ENCODE results near the gene ENTPD8. TPM values are rescaled to one million over a fixed set of nuclear protein-coding genes. Genes with fewer than 3 reads are reported as not detected.

ENTPD8 gene
- total RNA-seq, 1 experiment from 2014 or later: 0.77 TPM

DNA sequence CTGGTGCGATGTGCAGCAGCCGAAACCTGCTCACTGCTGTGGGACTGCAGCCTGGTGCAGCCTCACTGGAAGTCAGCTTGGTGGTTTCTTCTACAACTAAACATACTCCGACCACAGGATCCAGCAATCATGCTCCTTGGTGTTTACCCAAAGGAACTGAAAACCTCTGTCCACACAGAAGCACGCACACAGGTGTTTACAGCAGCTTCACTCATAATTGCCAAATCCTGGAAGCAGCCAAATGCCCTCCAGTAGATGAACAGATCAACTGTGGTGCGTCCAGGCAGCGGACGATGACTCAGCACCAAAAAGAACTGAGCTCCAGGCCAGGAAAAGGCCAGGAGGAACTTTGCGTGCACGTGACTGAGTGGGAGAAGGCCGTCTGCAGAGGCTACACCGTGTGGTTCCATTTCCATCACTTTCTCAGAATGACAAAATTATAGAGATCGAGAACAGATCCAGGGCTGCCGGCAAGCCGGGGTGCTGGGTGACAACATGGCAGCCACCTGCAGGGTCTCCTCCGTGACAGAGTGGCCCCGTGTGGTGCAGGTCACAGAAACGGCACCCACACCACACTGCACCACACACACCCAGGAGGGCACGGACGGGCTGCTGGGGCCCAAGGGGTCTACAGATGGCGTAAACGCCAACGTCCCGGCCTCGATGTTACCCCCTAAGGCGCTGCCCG is 41.1 kb upstream of the ENTPD8 start:
- H3K79me2 ChIP-seq (ENCODE audit: insufficient read depth, low read length): no peaks in the 10 kb centered on the region
- no peak overlapping the region for H2BK120ac ChIP-seq (ENCODE audit: low read depth, low read length, poor library complexity, severe bottlenecking)
- no peaks in the 10 kb centered on the region for H3K36me3 Mint-ChIP-seq (ENCODE audit: insufficient read depth in 1 of 3, low read depth in 3 of 3)
- peaks cover 4% of the 10 kb centered on the region; the same call in 1 of the 2 replicates for H3K27me3 Mint-ChIP-seq (ENCODE audit: low read depth)
- no peak overlapping the region for H4K91ac ChIP-seq (ENCODE audit: insufficient read length, low read depth, low read length)
- H2AK5ac ChIP-seq (ENCODE audit: insufficient read length, low read length): no peak overlapping the region
- no peak for DNase-seq
- no peak overlapping the region for H3K27ac ChIP-seq (ENCODE audit: insufficient read length, low read depth, low read length)
- H3K4me1 Mint-ChIP-seq: peaks cover 4 to 5% of the 10 kb centered on the region in 2 experiments; a peak in 3 of 4 replicates
- TF ChIP-seq, protein P1, sequence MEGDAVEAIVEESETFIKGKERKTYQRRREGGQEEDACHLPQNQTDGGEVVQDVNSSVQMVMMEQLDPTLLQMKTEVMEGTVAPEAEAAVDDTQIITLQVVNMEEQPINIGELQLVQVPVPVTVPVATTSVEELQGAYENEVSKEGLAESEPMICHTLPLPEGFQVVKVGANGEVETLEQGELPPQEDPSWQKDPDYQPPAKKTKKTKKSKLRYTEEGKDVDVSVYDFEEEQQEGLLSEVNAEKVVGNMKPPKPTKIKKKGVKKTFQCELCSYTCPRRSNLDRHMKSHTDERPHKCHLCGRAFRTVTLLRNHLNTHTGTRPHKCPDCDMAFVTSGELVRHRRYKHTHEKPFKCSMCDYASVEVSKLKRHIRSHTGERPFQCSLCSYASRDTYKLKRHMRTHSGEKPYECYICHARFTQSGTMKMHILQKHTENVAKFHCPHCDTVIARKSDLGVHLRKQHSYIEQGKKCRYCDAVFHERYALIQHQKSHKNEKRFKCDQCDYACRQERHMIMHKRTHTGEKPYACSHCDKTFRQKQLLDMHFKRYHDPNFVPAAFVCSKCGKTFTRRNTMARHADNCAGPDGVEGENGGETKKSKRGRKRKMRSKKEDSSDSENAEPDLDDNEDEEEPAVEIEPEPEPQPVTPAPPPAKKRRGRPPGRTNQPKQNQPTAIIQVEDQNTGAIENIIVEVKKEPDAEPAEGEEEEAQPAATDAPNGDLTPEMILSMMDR (conservative IDR thresholded peaks at IDR 0.05): no peak
- peak overlapping the region in 1 of 3 experiments; percentile 74; a peak in 1 of 7 replicates for H3K27ac Mint-ChIP-seq
- H4K5ac ChIP-seq (ENCODE audit: insufficient read length, low read depth, low read length): no peak overlapping the region
- no peak overlapping the region for H3K4ac ChIP-seq (ENCODE audit: low read depth, low read length)
- no peaks in the 10 kb centered on the region for H3K4me1 ChIP-seq (ENCODE audit: insufficient read depth, low read length)
- H3K79me1 ChIP-seq (ENCODE audit: insufficient read depth, low read depth, low read length, poor library complexity, severe bottlenecking): no peaks in the 10 kb centered on the region
- H3K4me2 ChIP-seq (ENCODE audit: insufficient read depth, insufficient read length, low read length): no peak overlapping the region
- H3K9me3 Mint-ChIP-seq: no peaks in the 10 kb centered on the region
- no peaks in the 10 kb centered on the region for H3K9me3 ChIP-seq (ENCODE audit: control insufficient read depth, low read depth, low read length)
- H3K18ac ChIP-seq (ENCODE audit: insufficient read length, low read depth, low read length): no peak overlapping the region
- no peak overlapping the region for H2BK12ac ChIP-seq (ENCODE audit: insufficient read length, low read depth, low read length)
- no peaks in the 10 kb centered on the region for H3K23me2 ChIP-seq (ENCODE audit: insufficient read length, low read depth, low read length, poor library complexity, severe bottlenecking)
- no peaks in the 10 kb centered on the region for H3K27me3 ChIP-seq (ENCODE audit: insufficient read depth, low read length)
- H4K8ac ChIP-seq (replicated peaks; ENCODE audit: insufficient read length, low read depth, low read length): no peak overlapping the region
- no peak overlapping the region for H2BK20ac ChIP-seq (ENCODE audit: low read depth, low read length, poor library complexity, severe bottlenecking)
- H3K4me3 Mint-ChIP-seq: no peak overlapping the region
- no peak overlapping the region for H3K9ac ChIP-seq (ENCODE audit: extremely low read depth, insufficient read length, low read length)
- no peak overlapping the region for H3T11ph ChIP-seq (ENCODE audit: low read length)
- no peak overlapping the region for H3K23ac ChIP-seq (ENCODE audit: insufficient read length, low read depth, low read length)
- no peak overlapping the region for H2AFZ ChIP-seq (ENCODE audit: low read length)
- no peak overlapping the region for H2BK5ac ChIP-seq (ENCODE audit: insufficient read length, low read length)
- H3K56ac ChIP-seq (ENCODE audit: insufficient read length, low read depth, low read length): no peak overlapping the region
- H3K14ac ChIP-seq (ENCODE audit: insufficient read depth, low read length): no peak overlapping the region
- WGBS (ENCODE audit: extremely low coverage, insufficient read length, low lambda C conversion rate): no CpG with 5 or more reads among the region's 26 CpGs
- H4K20me1 ChIP-seq (ENCODE audit: control insufficient read depth, insufficient read depth, insufficient read length): no peaks in the 10 kb centered on the region
- no peak overlapping the region for H2BK15ac ChIP-seq (ENCODE audit: low read depth, low read length)

All from H9 (cell line).